ENCODE measurements around the gene SCARB2. TPM values are rescaled to one million over a fixed set of nuclear protein-coding genes. Genes with fewer than 3 reads are reported as not detected.

The SCARB2 gene
- total RNA-seq, 1 donor from 2014 or later: 97.4 TPM

DNA sequence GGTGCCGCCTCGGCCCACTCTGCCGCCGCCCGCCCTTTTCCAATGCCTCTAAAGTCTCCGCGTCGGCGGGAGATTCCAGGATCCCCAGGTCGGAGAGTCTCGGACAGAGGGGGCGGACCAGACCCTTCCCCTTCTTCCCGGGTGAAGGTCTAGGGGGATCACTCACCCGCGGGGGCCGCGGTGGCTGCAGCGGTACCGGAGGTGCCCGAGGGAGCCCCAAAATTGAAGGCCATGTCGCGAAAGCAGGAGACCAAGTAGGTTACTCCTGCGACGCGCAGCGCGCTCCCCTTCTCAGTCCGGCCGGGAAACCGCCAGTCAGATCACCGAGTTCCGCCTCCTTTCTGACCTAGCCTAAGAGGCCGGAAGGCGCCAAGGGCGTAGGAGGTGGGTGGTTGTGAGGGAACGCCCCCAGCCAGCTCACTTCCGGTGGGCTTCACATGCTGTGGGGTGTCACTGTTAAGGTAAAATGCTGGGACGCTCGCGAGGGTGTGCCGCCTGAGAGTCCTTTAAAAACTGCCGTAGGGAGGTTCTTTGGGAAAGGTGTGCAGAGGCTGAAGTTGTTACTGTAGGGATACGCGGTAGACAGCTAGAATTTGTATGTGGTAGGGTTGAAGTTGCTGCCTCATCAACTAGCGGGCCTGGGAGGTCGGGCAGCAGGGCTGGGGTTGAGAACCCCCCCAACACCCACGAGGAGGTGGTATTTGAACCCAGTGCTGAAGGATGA is 65.3 kb downstream of the SCARB2 start, which contains the start of gene NUP54:
Gene NUP54, minus strand, starts transcription at position 256 of the 724 bp plus-strand sequence. Its CDS starts 23 bp downstream, at position 233.
- peak within 1 kb of the TSS; percentile 87 for H3K9ac ChIP-seq
- Mint-ChIP-seq H3K4me1 (peaks cover 24% of the 10 kb centered on the region), H3K27ac (peak within 1 kb of the TSS; percentile 89), H3K27me3 (ENCODE audit: insufficient read depth, low read depth) (no peaks in the 10 kb centered on the region), H3K36me3 (peaks cover 8% of the 10 kb centered on the region), H3K9me3 (no peaks in the 10 kb centered on the region), H3K4me3 (peak within 1 kb of the TSS; percentile 93)
- peaks cover 9% of the 10 kb centered on the region for H3K36me3 ChIP-seq
- H3K4me3 ChIP-seq: peak within 1 kb of the TSS; percentile 86
- peaks cover 19% of the 10 kb centered on the region for H4K20me1 ChIP-seq (ENCODE audit: low read depth)
- no peaks in the 10 kb centered on the region for H3K9me3 ChIP-seq (ENCODE audit: low read depth)
- peak; percentile 96 for DNase-seq (ENCODE audit: low spot score)
- peaks cover 18% of the 10 kb centered on the region for H3K4me1 ChIP-seq
- peak within 1 kb of the TSS; percentile 93 for H2AFZ ChIP-seq (replicated peaks)
- peaks cover 13% of the 10 kb centered on the region for H3F3A ChIP-seq (ENCODE audit: low read depth)
- peaks cover 60% of the 10 kb centered on the region for H3K79me2 ChIP-seq (ENCODE audit: low read depth)
- no peaks in the 10 kb centered on the region for H3K27me3 ChIP-seq
- peak within 1 kb of the TSS; percentile 96 for H3K27ac ChIP-seq
- H3K4me2 ChIP-seq: peak within 1 kb of the TSS; percentile 96
- TF ChIP-seq EZH2 (IDR thresholded peaks at IDR 0.05) (no peak), EZH2phosphoT487 (IDR thresholded peaks at IDR 0.05) (no peak), CTCF (IDR thresholded peaks at IDR 0.05) (no peak)

DNA sequence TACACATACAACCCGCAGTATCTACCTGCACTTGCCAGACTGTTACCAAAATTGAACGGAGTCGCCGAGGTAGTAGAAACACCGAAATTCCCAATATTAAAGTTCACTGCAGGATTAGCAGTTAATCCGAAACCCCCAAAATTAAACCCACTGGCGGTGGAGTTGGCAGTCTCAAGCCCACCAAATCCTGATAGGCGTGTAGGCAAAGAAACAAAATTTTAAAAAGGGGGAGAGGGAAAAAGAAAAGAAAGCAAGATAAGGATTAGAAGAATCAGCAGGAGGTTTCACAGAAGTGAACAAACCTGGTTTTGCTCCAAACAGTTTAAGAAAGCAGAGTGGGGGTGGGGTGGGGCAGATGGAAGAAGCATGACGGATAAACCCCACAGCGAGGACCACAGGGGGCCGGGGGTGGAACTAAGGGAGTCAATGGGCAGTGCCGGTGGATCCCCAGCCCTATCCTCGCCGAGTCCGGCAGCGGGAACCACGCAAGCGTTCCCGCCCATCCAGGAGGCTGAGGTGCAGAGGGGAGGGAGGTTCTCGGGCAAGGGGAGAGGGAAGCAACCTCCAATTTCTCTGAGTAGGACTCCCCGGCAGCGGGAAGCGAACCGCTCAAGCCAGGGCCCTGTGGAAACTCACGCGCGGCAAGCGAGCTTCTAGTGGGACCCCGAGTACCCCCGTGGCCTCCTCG is 66.0 kb downstream of the SCARB2 start:
- H3K79me2 ChIP-seq (ENCODE audit: low read depth): peaks cover 67% of the 10 kb centered on the region
- H4K20me1 ChIP-seq (ENCODE audit: low read depth): peaks cover 19% of the 10 kb centered on the region
- peak overlapping the region; percentile 91 for H2AFZ ChIP-seq (replicated peaks)
- H3F3A ChIP-seq (ENCODE audit: low read depth): peaks cover 13% of the 10 kb centered on the region
- peak overlapping the region; percentile 93 for H3K4me3 Mint-ChIP-seq
- peaks cover 18% of the 10 kb centered on the region for H3K4me1 ChIP-seq
- H3K27me3 Mint-ChIP-seq (ENCODE audit: insufficient read depth, low read depth): no peaks in the 10 kb centered on the region
- DNase-seq (ENCODE audit: low spot score): peak; percentile 95
- no peaks in the 10 kb centered on the region for H3K9me3 ChIP-seq (ENCODE audit: low read depth)
- peak overlapping the region; percentile 87 for H3K9ac ChIP-seq
- H3K36me3 ChIP-seq: peaks cover 15% of the 10 kb centered on the region
- no peaks in the 10 kb centered on the region for H3K9me3 Mint-ChIP-seq
- H3K4me1 Mint-ChIP-seq: peaks cover 24% of the 10 kb centered on the region
- H3K4me3 ChIP-seq: peak overlapping the region; percentile 86
- peaks cover 12% of the 10 kb centered on the region for H3K36me3 Mint-ChIP-seq
- peak overlapping the region; percentile 96 for H3K27ac ChIP-seq
- H3K27me3 ChIP-seq: no peaks in the 10 kb centered on the region
- H3K4me2 ChIP-seq: peak overlapping the region; percentile 96
- peak overlapping the region; percentile 89 for H3K27ac Mint-ChIP-seq
- no peak for TF ChIP-seq CTCF (IDR thresholded peaks at IDR 0.05)
- no peak for TF ChIP-seq EZH2phosphoT487 (IDR thresholded peaks at IDR 0.05)
- TF ChIP-seq EZH2 (IDR thresholded peaks at IDR 0.05): no peak

DNA sequence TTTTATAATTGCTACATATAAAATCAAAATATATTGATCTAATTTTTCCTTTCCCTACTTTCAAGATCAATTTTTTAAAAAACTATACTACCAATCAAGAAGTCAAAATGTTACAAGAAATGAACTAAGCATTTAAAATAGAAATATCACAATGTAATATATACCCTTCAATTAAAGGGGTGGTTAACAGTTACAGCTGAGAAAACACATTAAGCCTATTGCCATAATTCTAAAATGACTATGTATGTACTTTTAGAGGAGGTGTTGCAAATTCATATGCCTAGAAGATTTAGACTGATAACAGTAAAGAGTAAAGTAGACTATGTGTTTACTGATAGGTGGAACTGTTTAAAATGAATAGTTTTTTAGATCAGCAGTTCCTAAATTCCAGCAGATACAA is 69.1 kb downstream of the SCARB2 start:
- peaks cover 33% of the 10 kb centered on the region for H3K36me3 Mint-ChIP-seq
- Histone ChIP-seq H4K20me1 (ENCODE audit: low read depth) (peaks cover 39% of the 10 kb centered on the region), H3K9ac (no peak overlapping the region), H3K4me3 (no peak overlapping the region), H3K79me2 (ENCODE audit: low read depth) (peaks cover 96% of the 10 kb centered on the region), H3K4me1 (peaks cover 18% of the 10 kb centered on the region), H3K36me3 (peaks cover 22% of the 10 kb centered on the region), H3F3A (ENCODE audit: low read depth) (peaks cover 13% of the 10 kb centered on the region), H3K27ac (no peak overlapping the region), H3K27me3 (no peaks in the 10 kb centered on the region), H3K9me3 (ENCODE audit: low read depth) (no peaks in the 10 kb centered on the region), H2AFZ (replicated peaks) (no peak overlapping the region), H3K4me2 (no peak overlapping the region)
- no peaks in the 10 kb centered on the region for H3K27me3 Mint-ChIP-seq (ENCODE audit: insufficient read depth, low read depth)
- H3K9me3 Mint-ChIP-seq: no peaks in the 10 kb centered on the region
- H3K4me1 Mint-ChIP-seq: peaks cover 21% of the 10 kb centered on the region
- no peak overlapping the region for H3K4me3 Mint-ChIP-seq
- no peak overlapping the region for H3K27ac Mint-ChIP-seq
- TF ChIP-seq EZH2 (IDR thresholded peaks at IDR 0.05) (no peak), EZH2phosphoT487 (IDR thresholded peaks at IDR 0.05) (no peak), CTCF (IDR thresholded peaks at IDR 0.05) (no peak)
- DNase-seq (ENCODE audit: low spot score): no peak

Measured in neural progenitor cell (in vitro differentiated cells).